ENCODE measurements around the gene AIP. TPM values are rescaled to one million over a fixed set of nuclear protein-coding genes. Genes with fewer than 3 reads are reported as not detected.

The AIP gene
- total and polyA plus RNA-seq, 9 of the 15 experiments (the other 6 are each of a cell fraction or from before 2014, with no cell fraction given), result 5.2 to 92.5 (median 52.7) TPM

DNA sequence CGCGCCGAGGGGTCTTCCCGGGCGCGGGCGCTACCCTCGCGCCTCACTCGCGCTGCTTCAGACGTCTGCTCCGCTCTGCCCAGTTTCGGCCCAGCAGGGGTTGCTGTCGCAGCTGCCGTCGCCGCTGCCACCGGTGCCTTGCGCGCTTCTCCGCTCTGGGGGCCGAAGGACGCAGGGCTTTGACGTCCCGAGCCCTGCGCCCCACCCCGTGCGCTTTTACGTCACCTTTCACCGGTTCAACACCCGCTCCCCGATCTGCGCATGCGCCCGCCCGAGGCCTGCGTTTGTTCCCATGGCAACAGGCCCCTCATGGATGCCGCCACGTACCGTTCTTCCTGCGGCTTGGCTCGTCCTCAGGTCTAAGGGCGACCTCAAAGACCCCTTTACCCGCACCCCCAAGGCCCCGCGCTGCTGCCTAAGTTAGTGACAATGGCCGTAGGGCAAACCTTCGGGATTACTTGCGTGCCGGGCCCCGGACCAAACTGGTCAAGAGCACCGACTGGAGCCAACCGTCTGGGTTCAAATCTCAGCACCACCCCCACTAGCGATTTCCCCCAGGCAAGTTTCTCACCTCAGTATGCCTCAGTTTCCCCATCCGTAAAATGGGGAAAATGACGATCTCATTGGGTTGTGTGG, 25.8 kb downstream of the AIP start (continued):
- TF ChIP-seq, protein P1, sequence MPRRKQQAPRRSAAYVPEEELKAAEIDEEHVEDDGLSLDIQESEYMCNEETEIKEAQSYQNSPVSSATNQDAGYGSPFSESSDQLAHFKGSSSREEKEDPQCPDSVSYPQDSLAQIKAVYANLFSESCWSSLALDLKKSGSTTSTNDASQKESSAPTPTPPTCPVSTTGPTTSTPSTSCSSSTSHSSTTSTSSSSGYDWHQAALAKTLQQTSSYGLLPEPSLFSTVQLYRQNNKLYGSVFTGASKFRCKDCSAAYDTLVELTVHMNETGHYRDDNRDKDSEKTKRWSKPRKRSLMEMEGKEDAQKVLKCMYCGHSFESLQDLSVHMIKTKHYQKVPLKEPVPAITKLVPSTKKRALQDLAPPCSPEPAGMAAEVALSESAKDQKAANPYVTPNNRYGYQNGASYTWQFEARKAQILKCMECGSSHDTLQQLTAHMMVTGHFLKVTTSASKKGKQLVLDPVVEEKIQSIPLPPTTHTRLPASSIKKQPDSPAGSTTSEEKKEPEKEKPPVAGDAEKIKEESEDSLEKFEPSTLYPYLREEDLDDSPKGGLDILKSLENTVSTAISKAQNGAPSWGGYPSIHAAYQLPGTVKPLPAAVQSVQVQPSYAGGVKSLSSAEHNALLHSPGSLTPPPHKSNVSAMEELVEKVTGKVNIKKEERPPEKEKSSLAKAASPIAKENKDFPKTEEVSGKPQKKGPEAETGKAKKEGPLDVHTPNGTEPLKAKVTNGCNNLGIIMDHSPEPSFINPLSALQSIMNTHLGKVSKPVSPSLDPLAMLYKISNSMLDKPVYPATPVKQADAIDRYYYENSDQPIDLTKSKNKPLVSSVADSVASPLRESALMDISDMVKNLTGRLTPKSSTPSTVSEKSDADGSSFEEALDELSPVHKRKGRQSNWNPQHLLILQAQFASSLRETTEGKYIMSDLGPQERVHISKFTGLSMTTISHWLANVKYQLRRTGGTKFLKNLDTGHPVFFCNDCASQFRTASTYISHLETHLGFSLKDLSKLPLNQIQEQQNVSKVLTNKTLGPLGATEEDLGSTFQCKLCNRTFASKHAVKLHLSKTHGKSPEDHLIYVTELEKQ (CRISPR knock-in tag; IDR thresholded peaks at IDR 0.05), result no peak
- TF ChIP-seq ZNF79 (CRISPR knock-in tag; IDR thresholded peaks at IDR 0.05; ENCODE audit: low read depth) (no peak), EP300 (IDR thresholded peaks at IDR 0.05; ENCODE audit: low read length) (0 out of 2 replicates have a peak, but pooled peaks have one; percentile 3), EZH2 (IDR thresholded peaks at IDR 0.05; ENCODE audit: borderline replicate concordance, low read depth, low read length) (no peak), BRD9 (IDR thresholded peaks at IDR 0.05; ENCODE audit: low read depth, partially characterized antibody) (no peak), GABPA (tag; conservative IDR thresholded peaks at IDR 0.05; ENCODE audit: low read depth) (no peak; the same call in 1 of the 2 replicates), ZNF436 (CRISPR knock-in tag; IDR thresholded peaks at IDR 0.05) (no peak), TCFL5 (CRISPR knock-in tag; conservative IDR thresholded peaks at IDR 0.05) (no peak), NUFIP1 (IDR thresholded peaks at IDR 0.05; ENCODE audit: partially characterized antibody) (no peak), NCOA2 (IDR thresholded peaks at IDR 0.05; ENCODE audit: partially characterized antibody in 2 of 2) (no peak), NFRKB (IDR thresholded peaks at IDR 0.05; ENCODE audit: low read depth) (no peak), SUPT5H (IDR thresholded peaks at IDR 0.05) (peak; percentile 74), SP2 (IDR thresholded peaks at IDR 0.05; ENCODE audit: extremely low read depth, low read depth, low read length, poor library complexity, severe bottlenecking) (no peak), KLF10 (CRISPR knock-in tag; IDR thresholded peaks at IDR 0.05) (no peak)
- TF ChIP-seq, protein P2, sequence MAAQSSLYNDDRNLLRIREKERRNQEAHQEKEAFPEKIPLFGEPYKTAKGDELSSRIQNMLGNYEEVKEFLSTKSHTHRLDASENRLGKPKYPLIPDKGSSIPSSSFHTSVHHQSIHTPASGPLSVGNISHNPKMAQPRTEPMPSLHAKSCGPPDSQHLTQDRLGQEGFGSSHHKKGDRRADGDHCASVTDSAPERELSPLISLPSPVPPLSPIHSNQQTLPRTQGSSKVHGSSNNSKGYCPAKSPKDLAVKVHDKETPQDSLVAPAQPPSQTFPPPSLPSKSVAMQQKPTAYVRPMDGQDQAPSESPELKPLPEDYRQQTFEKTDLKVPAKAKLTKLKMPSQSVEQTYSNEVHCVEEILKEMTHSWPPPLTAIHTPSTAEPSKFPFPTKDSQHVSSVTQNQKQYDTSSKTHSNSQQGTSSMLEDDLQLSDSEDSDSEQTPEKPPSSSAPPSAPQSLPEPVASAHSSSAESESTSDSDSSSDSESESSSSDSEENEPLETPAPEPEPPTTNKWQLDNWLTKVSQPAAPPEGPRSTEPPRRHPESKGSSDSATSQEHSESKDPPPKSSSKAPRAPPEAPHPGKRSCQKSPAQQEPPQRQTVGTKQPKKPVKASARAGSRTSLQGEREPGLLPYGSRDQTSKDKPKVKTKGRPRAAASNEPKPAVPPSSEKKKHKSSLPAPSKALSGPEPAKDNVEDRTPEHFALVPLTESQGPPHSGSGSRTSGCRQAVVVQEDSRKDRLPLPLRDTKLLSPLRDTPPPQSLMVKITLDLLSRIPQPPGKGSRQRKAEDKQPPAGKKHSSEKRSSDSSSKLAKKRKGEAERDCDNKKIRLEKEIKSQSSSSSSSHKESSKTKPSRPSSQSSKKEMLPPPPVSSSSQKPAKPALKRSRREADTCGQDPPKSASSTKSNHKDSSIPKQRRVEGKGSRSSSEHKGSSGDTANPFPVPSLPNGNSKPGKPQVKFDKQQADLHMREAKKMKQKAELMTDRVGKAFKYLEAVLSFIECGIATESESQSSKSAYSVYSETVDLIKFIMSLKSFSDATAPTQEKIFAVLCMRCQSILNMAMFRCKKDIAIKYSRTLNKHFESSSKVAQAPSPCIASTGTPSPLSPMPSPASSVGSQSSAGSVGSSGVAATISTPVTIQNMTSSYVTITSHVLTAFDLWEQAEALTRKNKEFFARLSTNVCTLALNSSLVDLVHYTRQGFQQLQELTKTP (IDR thresholded peaks at IDR 0.05; ENCODE audit: low read depth in 1 of 2, partially characterized antibody in 2 of 2), result no peak
- TF ChIP-seq, protein P3, sequence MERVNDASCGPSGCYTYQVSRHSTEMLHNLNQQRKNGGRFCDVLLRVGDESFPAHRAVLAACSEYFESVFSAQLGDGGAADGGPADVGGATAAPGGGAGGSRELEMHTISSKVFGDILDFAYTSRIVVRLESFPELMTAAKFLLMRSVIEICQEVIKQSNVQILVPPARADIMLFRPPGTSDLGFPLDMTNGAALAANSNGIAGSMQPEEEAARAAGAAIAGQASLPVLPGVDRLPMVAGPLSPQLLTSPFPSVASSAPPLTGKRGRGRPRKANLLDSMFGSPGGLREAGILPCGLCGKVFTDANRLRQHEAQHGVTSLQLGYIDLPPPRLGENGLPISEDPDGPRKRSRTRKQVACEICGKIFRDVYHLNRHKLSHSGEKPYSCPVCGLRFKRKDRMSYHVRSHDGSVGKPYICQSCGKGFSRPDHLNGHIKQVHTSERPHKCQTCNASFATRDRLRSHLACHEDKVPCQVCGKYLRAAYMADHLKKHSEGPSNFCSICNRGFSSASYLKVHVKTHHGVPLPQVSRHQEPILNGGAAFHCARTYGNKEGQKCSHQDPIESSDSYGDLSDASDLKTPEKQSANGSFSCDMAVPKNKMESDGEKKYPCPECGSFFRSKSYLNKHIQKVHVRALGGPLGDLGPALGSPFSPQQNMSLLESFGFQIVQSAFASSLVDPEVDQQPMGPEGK (CRISPR knock-in tag; IDR thresholded peaks at IDR 0.05; ENCODE audit: borderline replicate concordance), result no peak
- TF ChIP-seq, protein P4, sequence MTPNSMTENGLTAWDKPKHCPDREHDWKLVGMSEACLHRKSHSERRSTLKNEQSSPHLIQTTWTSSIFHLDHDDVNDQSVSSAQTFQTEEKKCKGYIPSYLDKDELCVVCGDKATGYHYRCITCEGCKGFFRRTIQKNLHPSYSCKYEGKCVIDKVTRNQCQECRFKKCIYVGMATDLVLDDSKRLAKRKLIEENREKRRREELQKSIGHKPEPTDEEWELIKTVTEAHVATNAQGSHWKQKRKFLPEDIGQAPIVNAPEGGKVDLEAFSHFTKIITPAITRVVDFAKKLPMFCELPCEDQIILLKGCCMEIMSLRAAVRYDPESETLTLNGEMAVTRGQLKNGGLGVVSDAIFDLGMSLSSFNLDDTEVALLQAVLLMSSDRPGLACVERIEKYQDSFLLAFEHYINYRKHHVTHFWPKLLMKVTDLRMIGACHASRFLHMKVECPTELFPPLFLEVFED (CRISPR knock-in tag; conservative IDR thresholded peaks at IDR 0.05), result 0 out of 2 replicates have a peak, but pooled peaks have one; percentile 16

All from K562 (cell line).